Measurements from ENCODE around the gene MYL11.

DNA sequence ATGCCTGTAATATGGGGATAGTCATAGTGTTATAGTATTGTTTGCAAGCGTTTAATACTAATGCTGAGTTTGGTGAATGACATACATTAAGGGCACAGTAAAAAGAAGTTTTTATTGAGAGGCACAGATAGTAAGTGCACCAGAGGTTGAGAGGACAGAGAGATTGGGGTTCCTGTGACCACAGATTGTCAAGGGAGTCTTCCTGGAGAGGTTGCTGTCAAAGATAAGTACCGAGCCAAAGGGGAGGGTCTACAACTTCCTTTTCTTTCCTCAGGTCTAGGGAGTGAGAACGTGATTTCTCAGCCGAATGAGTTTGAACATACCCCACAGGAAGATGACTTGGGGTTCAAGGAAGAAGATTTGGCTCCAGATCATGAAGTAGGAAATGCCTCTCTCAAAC, 22.5 kb downstream of the MYL11 start:
- TF ChIP-seq POLR2A (IDR thresholded peaks at IDR 0.05; ENCODE audit: low read length): no peak
- TF ChIP-seq GATA1 (IDR thresholded peaks at IDR 0.05; ENCODE audit: low read depth, low read length): no peak
